Endothelial cell of umbilical vein (primary cell): ENCODE results near the gene RASGEF1C. TPM values are rescaled to one million over a fixed set of nuclear protein-coding genes. Genes with fewer than 3 reads are reported as not detected.

Experiments
- BruUV-seq: library from RNA; stranded (reverse); fragments of 400-500 nt; replicated peaks from 2 replicates; lab custom pipeline; 2021; lab: Mats Ljungman, UMichigan
- CTCF ChIA-PET: fragments of 300-600, 350-600 bp; sonication (Branson Sonifier 250); formaldehyde crosslinking; loops from one replicate; lab custom pipeline; 2021; ENCODE audit warnings: antibody characterized with exemption, inconsistent platforms; lab: Charles Lee
- POLR2A ChIA-PET: fragments of 300-600, 350-600 bp; sonication (Branson Sonifier 250); formaldehyde crosslinking; loops from one replicate; lab custom pipeline; 2021; ENCODE audit warnings: antibody characterized with exemption, inconsistent platforms; lab: Charles Lee
- DNase-seq: peaks from one replicate; pipeline ENCODE4 v3.0.0-alpha.2; 2011; ENCODE audit warnings: low read depth, low spot score
- FAIRE-seq: peaks from 2 replicates; lab custom pipeline; 2011; peaks lifted over from hg19 to GRCh38; lab: Jason Lieb, UNC
- H2AFZ ChIP-seq: 2 replicates; pipeline ENCODE4 v1.6.0; 2012; ENCODE audit warnings: low read depth, low read length, control low read depth, inconsistent platforms
- H3K27ac ChIP-seq: 2 replicates; pipeline ENCODE4 v1.5.1; 2011; ENCODE audit warnings: low read depth, mild to moderate bottlenecking, control low read depth, low read length, moderate library complexity; ENCODE audit not compliant: insufficient read depth
- H3K27me3 ChIP-seq, 2 experiments: 2 replicates each; pipeline versions ENCODE4 v1.6.0 to v1.6.1; 2011; ENCODE audit warnings: low read length in 2 of 2, mixed read lengths in 1 of 2; ENCODE audit not compliant: control insufficient read depth in 2 of 2, insufficient read depth in 2 of 2
- H3K36me3 ChIP-seq, 2 experiments: 2 replicates in 1 of 2; 3 replicates in 1 of 2; pipeline ENCODE4 v1.5.1; 2011; ENCODE audit warnings: low read length in 2 of 2, mild to moderate bottlenecking in 1 of 2, moderate library complexity in 1 of 2; ENCODE audit not compliant: control insufficient read depth in 2 of 2, insufficient read depth in 2 of 2; ENCODE audit errors: extremely low read depth in 1 of 2
- H3K4me1 ChIP-seq: 3 replicates; pipeline ENCODE4 v1.5.1; 2011; ENCODE audit warnings: mild to moderate bottlenecking, low read length; ENCODE audit not compliant: control insufficient read depth, insufficient read depth; ENCODE audit errors: extremely low read depth
- H3K4me2 ChIP-seq: 2 replicates; pipeline ENCODE4 v1.6.1; 2011; ENCODE audit warnings: low read length, control low read depth, mixed read lengths; ENCODE audit not compliant: insufficient read depth
- H3K4me3 ChIP-seq, 3 experiments: fragments of 200-600 bp in 1 of 3; sonication (generic), shearing (Covaris generic) in 1 of 3; replicated peaks in 1 of 3; 2 replicates each; pipeline ENCODE4 v1.5.1; 2011 to 2016; ENCODE audit warnings: control low read depth in 3 of 3, low read length in 3 of 3, mild to moderate bottlenecking in 2 of 3, inconsistent platforms in 1 of 3, low read depth in 1 of 3, moderate library complexity in 1 of 3; ENCODE audit not compliant: insufficient read depth in 1 of 3
- H3K79me2 ChIP-seq: 2 replicates; pipeline ENCODE4 v1.6.0; 2012; ENCODE audit warnings: low read length, inconsistent platforms; ENCODE audit not compliant: control insufficient read depth, insufficient read depth
- H3K9ac ChIP-seq: replicated peaks from 2 replicates; pipeline ENCODE3; 2011; ENCODE audit warnings: low read length, control low read depth; ENCODE audit not compliant: insufficient read depth; ENCODE audit errors: extremely low read depth
- H3K9me1 ChIP-seq: replicated peaks from 3 replicates; pipeline ENCODE4 v1.6.0; 2011; ENCODE audit warnings: mild to moderate bottlenecking, low read length; ENCODE audit not compliant: control insufficient read depth, insufficient read depth; ENCODE audit errors: extremely low read depth
- H3K9me3 ChIP-seq: replicated peaks from 2 replicates; pipeline ENCODE4 v1.5.1; 2012; ENCODE audit warnings: low read length, inconsistent platforms; ENCODE audit not compliant: control insufficient read depth, insufficient read depth
- H4K20me1 ChIP-seq: replicated peaks from 2 replicates; pipeline ENCODE3; 2011; ENCODE audit warnings: mild to moderate bottlenecking, low read length; ENCODE audit not compliant: control insufficient read depth, insufficient read depth; ENCODE audit errors: extremely low read depth
- EZH2 ChIP-seq: IDR thresholded peaks from 2 replicates; pipeline ENCODE4 v1.6.1; 2012; ENCODE audit warnings: borderline replicate concordance, low read depth, mild to moderate bottlenecking, moderate library complexity, low read length, inconsistent platforms; ENCODE audit not compliant: severe bottlenecking
- FOS ChIP-seq: IDR thresholded peaks from 2 replicates; pipeline ENCODE4 v1.6.1; 2011; ENCODE audit warnings: mild to moderate bottlenecking, low read length, moderate library complexity, borderline replicate concordance; ENCODE audit not compliant: insufficient read depth
- GATA2 ChIP-seq: IDR thresholded peaks from 2 replicates; pipeline ENCODE4 v1.7.0; 2011; ENCODE audit warnings: low read depth, mild to moderate bottlenecking, moderate library complexity, mixed read lengths, low read length; ENCODE audit not compliant: insufficient read length, insufficient read depth
- JUN ChIP-seq: IDR thresholded peaks from 2 replicates; pipeline ENCODE4 v1.6.1; 2011; ENCODE audit warnings: borderline replicate concordance, low read depth; ENCODE audit not compliant: insufficient read length, insufficient read depth
- MYC ChIP-seq: IDR thresholded peaks from one replicate; pipeline ENCODE4 v1.6.1; 2011; ENCODE audit warnings: mild to moderate bottlenecking, low read depth, low read length
- POLR2A ChIP-seq: IDR thresholded peaks from 2 replicates; pipeline ENCODE4 v1.6.1; 2012; ENCODE audit warnings: low read depth, mild to moderate bottlenecking, control low read depth, low read length
- POLR2AphosphoS5 ChIP-seq: IDR thresholded peaks from 2 replicates; pipeline ENCODE4 v1.6.1; 2012; ENCODE audit warnings: low read depth, mild to moderate bottlenecking, control low read depth, low read length, moderate library complexity; ENCODE audit not compliant: insufficient read depth
- dilution Hi-C: fragments of 300-500 bp; cut with MboI; formaldehyde crosslinking; loops from one replicate; pipeline ENCODE4 v1.15.0; 2019; ENCODE audit warnings: low sequenced_read_pairs; ENCODE audit not compliant: extremely low pct_ligation_motif_present
- intact Hi-C: fragments of 100-400 bp; cut with micrococcal nuclease; formaldehyde crosslinking; loops from one replicate; pipeline ENCODE4 v1.10.0; 2022
- polyA plus RNA-seq, 4 experiments: library from polyadenylated mRNA; depleted of rRNA in 3 of 4; stranded (reverse) in 3 of 4; unstranded in 1 of 4; fragments of >200 nt; gene quantifications; 2 replicates each; pipeline versions ENCODE4 v1.2.1 to v1.2.3, GENCODE V29; 2011 to 2012; ENCODE audit warnings: missing spikeins in 1 of 4
- total RNA-seq: library from RNA; stranded (reverse); gene quantifications from 2 replicates; pipeline ENCODE4 v1.2.3, GENCODE V29; 2021
- TF ChIP-seq, protein P1 (sequence below): IDR thresholded peaks from 2 replicates; pipeline ENCODE4 v1.6.1; 2011; ENCODE audit not compliant: insufficient read depth, insufficient read length

The RASGEF1C gene
- total and polyA plus RNA-seq, 2 donors (not counting 3 experiments of a cell fraction or from before 2014, with no cell fraction given): not detected

DNA sequence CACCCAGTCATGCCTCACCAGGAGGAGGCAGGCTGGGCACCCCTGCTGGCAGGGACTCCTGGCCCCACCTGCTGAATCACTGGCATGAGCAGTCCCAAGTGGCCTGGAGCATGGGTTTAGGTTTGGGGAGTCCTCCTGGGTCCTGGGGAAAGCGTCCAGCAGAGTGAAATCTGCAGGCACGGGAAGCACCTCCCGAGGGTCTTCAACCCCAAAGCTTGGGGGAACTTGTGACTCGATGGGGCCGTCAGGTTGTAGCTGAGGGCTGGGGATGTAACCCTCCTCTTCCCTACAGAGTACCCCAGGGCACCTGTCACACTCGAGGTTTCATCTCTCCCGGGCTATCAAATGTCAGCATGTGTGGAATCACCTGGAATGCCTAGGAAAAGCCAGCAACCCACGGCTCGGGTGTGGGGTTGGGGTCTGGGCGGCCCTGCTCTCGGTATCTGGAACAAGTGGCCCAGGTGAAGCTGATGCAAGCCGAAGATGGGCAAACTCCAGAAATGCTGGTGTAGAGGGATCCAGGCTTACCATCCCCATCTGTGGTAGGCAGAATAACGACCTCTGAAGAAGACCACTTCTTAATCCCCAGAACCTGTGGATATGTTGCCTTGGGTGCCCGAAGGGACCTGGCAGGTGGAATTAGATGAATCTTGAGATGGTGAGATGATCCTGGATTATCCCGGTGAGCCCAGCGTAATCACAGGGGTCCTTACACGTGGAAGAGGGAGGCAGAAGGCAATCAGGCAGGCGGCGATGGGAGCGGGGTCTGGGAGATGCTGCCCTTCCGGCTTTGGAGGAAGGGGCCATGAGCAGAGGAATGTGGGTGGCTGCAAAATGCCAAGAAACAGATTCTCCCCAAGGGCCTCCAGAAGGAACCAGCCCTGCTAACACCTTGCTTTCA lies 6.1 kb upstream of the RASGEF1C start:
- TF ChIP-seq POLR2A (no peak), MYC (no peak), JUN (no peak), FOS (no peak), POLR2AphosphoS5 (no peak), EZH2 (no peak), GATA2 (no peak)
- TF ChIP-seq, protein P1, sequence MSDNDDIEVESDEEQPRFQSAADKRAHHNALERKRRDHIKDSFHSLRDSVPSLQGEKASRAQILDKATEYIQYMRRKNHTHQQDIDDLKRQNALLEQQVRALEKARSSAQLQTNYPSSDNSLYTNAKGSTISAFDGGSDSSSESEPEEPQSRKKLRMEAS: no peak

More for the DNA sequence above, 6.1 kb upstream of the RASGEF1C start:
- Histone ChIP-seq H3K4me2 (no peak overlapping the region), H3K79me2 (no peaks in the 10 kb centered on the region), H3K36me3 (no peaks in the 10 kb centered on the region), H4K20me1 (no peaks in the 10 kb centered on the region), H3K9ac (no peak overlapping the region), H2AFZ (no peak overlapping the region), H3K27ac (no peak overlapping the region), H3K4me1 (no peaks in the 10 kb centered on the region), H3K4me3 (no peak overlapping the region), H3K9me3 (no peaks in the 10 kb centered on the region), H3K27me3 (no peaks in the 10 kb centered on the region), H3K9me1 (no peaks in the 10 kb centered on the region)
- dilution Hi-C loops (no loop called here), intact Hi-C loops (no loop called here)
- no peak for DNase-seq
- FAIRE-seq: no peak
- ChIA-PET CTCF (no interaction called here), POLR2A (no interaction called here)
- no TSS peak for BruUV-seq
